ENCODE results near the gene HDAC4.

- no peak for TF ChIP-seq ATF2 (CRISPR knock-in tag; IDR thresholded peaks at IDR 0.05; ENCODE audit: borderline replicate concordance, low read depth)
- TF ChIP-seq CTCF (IDR thresholded peaks at IDR 0.05) = no peak
- no peak for TF ChIP-seq FOXK1 (CRISPR knock-in tag; IDR thresholded peaks at IDR 0.05)
- TF ChIP-seq ETV6 (CRISPR knock-in tag; IDR thresholded peaks at IDR 0.05) = no peak
- no peak for TF ChIP-seq SOX15 (CRISPR knock-in tag; IDR thresholded peaks at IDR 0.05)
- no peak for TF ChIP-seq NFYB (CRISPR knock-in tag; conservative IDR thresholded peaks at IDR 0.05; ENCODE audit: low read depth)
- no peak for TF ChIP-seq USF1 (CRISPR knock-in tag; IDR thresholded peaks at IDR 0.05)
- no peak for TF ChIP-seq CREB1 (CRISPR knock-in tag; IDR thresholded peaks at IDR 0.05)
- TF ChIP-seq ATF3 (CRISPR knock-in tag; conservative IDR thresholded peaks at IDR 0.05) = no peak
- no peak for TF ChIP-seq JUN (CRISPR knock-in tag; IDR thresholded peaks at IDR 0.05)
- no peak for TF ChIP-seq MXD4 (CRISPR knock-in tag; IDR thresholded peaks at IDR 0.05; ENCODE audit: borderline replicate concordance)
- TF ChIP-seq PRDM15 (CRISPR knock-in tag; IDR thresholded peaks at IDR 0.05) = no peak
Observed at GRCh38 chr2:239409976-239410375, 9.2 kb upstream of the HDAC4 start.

Data from WTC11 (cell line).